Measurements from ENCODE around the gene DPH1.
A peak's percentile ranks its signal among the peaks of the same experiment; 100 is the strongest.
"Not testable (repeated sequence)": the region's sequence is repeated elsewhere in the genome, so short reads cannot be mapped to it uniquely, and the experiment has no call there.

Gene DPH1

GRCh38 chr17:2029911-2030778, at the start of gene DPH1:
Gene DPH1, plus strand, starts transcription at chr17:2030153. Its CDS starts 17 bp downstream, at chr17:2030170.
- peak; percentile 79 for DNase-seq

GRCh38 chr17:1980665-1981250, 49.2 kb upstream of the DPH1 start:
- DNase-seq, result no peak

DNA sequence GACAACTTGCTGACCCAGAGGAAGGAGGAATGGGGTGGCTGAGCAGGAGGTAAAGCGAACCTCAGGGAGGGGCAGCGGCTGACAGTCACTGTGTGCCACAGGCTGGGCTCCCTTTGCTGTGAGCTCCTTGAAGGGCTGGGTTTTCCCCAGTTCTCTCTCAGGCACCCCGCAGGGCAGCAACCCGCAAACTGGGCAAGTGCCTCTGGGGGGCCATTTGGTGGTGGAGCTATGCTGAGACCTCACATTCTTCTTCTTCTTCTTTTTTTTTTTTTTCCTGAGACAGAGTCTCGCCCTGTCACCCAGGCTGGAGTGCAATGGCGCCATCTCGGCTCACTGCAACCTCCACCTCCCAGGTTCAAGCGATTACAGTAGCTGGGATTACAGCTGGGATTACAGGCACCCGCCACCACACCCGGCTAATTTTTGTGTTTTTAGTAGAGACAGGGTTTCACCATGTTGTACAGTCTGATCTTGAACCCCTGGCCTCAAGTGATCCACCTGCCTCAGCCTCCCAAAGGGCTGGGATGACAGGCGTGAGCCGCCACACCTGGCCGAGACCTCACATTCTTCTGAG, 47.1 kb upstream of the DPH1 start:
- not testable (repeated sequence) for DNase-seq

- DNase-seq, result no peak
Observed at GRCh38 chr17:1985093-1985492, 44.9 kb upstream of the DPH1 start.

DNA sequence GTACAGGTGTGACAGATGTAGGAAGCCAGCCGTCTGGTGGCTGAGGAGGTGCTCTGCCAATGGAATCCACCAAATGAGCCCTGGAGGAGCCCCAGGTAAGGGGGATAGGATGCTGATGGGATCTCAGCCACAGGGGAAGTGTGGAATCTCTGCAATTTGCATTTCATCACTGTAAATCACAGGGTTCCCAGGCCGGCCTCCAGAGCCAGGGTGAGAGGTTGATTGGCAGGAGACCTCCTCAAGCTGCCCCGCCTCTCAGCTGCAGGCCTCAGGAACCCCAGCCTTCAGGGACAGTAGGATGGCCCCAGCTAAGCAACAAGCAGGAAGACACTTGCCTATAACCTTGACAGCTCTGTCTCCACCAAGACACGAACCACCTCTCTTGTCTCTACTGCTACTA, 44.3 kb upstream of the DPH1 start:
- no peak for DNase-seq

DNA sequence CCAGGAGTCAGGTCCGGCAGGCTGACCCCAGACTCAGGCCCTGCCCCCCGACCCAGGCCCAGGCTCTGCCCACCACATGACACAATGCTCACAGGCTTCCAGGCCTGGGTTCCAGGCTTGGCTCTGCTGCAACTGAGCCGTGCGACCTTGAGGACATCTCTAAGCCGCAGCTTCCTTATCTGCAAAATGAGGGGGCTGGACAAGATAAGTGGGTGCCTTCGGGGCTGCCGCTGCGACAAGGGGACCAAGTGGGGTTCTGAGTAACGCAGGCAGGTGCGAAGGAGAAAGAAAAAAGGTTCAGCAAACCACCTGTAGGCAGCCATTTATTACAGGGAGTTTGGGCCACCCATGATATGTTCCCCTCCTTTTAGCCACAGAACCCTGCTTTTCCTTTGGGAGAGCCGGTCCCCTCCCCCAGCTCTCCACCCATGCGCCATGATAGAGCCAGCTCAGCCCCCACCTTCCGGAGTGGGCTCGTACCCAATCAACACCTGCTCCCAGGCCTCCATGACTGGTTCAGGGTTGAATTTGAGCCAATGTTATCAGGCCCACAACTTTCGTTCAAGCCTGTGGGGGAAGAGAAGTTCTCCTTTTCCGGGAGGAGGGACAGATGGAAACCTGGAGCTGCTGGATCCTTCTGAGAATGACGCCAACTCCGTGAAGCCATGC, 43.0 kb upstream of the DPH1 start:
- DNase-seq, result no peak

- no peak for DNase-seq
Observed at GRCh38 chr17:1989135-1989534, 40.8 kb upstream of the DPH1 start.

DNA sequence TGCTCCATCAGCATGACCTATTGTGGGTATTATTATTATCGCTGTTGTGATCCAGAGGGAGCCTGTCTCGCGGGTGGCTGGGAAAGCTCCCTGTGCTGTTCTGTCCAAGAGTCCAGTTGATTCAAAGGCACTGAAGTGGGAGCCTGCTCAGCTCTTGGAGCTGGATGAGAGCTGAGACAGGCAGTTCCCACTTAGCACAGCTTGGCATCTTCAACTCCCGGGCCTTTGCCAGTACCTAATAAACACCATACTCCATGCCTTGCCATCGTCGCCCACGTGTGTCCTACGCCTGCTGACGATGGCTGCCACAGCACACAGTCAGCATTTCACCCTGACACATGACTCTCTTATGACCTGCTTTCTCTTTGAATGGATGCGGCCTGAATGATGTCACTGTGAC, 37.4 kb upstream of the DPH1 start:
- DNase-seq, result no peak

- DNase-seq, result no peak
Observed at GRCh38 chr17:1994707-1995106, 35.2 kb upstream of the DPH1 start.

GRCh38 chr17:1995321-1995892, 34.5 kb upstream of the DPH1 start:
- DNase-seq, result no peak

DNA sequence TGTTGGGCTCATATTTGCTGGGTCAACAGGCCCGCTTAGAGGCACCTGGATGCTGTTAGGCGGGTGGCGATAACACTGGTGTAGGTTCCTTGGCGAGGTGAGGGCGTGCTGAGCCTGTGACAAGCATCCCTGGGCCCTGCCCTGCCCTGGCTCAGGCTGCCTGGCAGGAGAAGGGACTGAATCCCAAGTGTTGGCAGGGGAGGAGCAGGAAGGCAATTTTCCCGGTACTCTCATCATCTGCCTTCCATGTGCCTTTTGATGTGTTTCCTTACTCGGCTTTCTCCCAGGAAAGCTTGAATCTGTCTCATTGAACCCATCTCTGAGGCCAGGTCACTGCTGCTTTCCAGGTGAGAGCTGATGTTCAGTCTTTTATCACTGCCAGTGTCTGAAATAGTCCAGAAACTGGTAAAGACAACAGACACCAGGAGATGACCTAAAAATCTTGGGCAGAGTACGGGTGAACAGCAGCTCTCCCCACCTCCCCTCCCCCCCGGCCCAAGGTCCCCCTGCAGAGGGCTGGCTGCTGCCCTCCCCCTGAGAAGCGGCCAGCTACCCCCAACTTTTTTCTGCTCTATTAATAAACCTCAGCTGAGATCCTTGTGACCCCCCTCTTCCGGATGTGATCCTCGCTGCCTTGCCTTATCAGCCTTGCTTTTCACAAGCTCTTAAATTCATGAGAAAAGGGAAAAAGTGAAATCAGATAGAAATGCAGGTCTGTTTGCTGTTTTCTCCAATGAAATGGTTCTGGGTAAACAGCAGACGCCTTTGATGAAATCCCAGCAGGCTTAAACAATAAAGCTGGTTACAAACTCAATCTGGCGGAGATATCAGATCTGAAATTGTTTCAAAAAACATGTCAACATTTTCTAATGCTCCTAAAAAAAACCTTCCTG, 33.8 kb upstream of the DPH1 start:
- no peak for DNase-seq

GRCh38 chr17:1996800-1997288, 33.1 kb upstream of the DPH1 start:
- no peak for DNase-seq

DNA sequence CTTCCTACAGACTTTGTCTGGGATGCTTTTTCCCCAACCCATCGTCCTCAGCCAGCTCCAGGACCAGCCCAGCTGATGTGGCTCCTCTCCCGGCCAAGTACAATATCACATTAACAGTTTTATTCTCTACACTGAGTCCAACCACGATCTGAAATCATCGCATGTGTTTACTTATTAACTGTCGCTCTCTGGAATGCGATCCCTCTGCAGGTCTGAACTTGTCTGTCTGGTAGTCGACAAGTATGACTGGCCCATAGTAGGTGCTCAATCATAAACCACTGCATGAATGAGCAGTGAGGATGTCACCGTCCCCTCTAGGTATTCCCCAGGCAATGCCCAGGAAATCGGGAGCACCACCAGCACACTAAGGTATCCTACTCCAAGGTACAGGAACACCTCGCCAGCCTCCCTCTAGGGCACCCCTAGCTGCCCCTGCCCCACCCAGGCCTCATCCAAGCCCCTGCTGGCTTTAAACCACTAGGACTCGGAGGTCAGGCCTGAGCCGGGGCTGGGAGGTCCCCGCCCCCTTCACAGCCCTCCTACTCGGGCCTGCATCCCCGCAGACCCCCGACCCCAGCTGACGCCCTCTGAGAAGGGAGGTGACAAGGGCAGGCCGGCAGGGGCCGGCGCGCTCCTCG, 32.5 kb upstream of the DPH1 start:
- no peak for DNase-seq

DNA sequence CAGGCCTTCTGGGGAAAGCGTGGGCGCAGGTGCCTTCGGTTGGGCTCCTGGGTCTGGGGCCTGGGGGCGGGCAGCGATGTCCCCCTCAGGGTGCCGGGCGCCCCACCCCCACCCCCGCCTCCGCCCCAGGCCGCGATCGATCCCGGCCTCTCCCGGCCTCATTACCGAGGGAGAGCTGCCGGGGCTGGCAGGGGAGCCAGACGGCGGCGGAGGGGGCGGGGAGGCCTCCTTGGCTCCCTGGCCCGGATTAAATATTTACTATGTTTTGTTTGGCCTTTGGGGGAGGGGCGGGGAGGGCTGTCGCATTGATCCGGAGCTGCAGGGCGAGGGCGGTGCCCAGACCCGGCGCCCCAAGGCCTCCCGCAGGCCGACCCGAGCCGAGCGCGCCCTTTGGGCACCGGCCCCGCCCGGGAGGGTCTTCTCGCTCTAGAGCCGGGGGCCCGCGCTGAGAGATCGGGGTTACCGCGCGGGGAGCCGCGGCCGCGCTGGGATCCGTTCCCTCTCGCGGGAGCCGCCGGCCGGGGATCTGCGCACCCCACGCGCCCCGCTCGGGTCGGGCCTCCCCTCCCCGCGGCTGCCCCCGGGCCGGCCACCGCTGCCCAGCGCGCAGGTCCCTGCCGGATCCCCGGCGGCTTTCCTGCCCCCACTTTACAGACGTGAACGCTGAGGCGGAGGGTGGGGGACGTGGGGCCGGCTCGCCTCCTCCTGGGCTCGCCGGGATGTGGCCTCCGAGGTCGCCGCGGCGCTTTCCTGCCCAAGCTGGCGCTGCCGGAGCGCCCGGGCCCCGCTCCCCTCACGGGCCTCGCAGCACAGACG, 31.8 kb upstream of the DPH1 start:
- DNase-seq, result no peak

DNA sequence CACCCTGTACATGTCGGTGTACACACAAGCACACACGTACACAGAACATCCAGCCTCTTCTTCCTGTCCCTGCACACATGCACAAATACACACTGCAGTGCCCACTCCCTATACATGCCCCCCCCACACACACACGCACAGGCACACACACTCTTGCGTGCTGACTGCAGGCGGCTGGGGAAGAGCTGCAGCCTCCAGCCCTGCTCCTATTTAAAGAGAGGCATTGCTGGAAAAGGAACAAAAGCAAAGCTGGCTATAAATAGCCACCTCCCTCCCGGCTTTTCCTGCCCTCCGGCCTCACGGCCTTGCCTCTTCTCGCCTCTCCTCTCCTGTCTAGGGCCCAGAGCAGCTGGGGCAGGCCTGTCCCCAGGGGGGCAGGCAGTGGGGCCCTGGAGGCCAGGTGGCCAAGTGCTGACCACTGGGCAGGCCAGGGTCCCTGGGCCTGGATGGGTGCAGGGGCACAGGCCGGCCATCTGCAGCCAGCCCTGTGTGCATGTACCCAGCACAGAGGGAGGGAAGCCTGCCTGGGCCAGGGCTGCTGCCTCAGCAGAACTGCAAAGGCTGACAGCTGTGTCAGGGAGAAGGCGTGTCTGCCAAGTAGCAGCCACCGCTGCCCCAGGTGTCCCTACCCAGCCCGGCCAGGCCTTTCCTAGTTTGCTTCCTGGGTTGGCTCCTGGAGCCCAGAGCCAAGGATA, 30.2 kb upstream of the DPH1 start:
- no peak for DNase-seq

- DNase-seq, result no peak
Observed at GRCh38 chr17:2002767-2003329, 27.1 kb upstream of the DPH1 start.

GRCh38 chr17:2003525-2003924, 26.4 kb upstream of the DPH1 start:
- no peak for DNase-seq

DNA sequence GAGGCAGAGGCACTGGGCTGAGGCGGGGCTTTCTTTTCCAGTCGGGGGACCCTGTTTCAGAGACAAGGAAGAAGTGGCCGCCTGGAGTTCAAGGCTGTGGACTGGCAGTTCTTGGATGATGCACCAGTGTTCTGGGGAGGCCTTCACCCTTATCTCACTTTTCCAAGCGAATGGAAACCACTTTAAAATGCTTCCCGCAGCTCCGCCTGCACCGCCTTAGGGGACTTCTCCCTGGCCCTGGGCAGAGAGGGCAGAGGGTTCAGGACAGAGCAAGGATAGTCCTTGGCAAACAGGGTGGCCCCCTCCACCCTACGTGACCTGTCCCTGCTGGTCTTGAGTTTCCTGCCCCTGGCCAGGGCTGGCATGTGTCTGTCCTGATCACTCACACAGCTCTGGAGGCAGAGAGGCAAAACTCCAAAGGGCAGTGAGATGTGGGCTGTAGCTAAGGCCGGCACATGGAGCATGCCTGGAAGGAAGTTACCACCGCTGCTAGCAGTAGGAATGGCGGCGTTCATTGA, 25.5 kb upstream of the DPH1 start:
- no peak for DNase-seq

Measured in COR-L47 (cell line).